ENCODE data around the gene HMG20B. TPM values are rescaled to one million over a fixed set of nuclear protein-coding genes. Genes with fewer than 3 reads are reported as not detected.
"Not testable (repeated sequence)": the region's sequence is repeated elsewhere in the genome, so short reads cannot be mapped to it uniquely, and the experiment has no call there.

The HMG20B gene
- 99.1 TPM for total RNA-seq

- DNase-seq (ENCODE audit: low read depth in 2 of 3, low spot score in 2 of 3), result no peak
These were observed at the start of gene HMG20B for GRCh38 chr19:3572855-3573161. Gene HMG20B, plus strand, starts transcription at chr19:3572944. Its CDS starts 366 bp downstream, at chr19:3573310.

DNA sequence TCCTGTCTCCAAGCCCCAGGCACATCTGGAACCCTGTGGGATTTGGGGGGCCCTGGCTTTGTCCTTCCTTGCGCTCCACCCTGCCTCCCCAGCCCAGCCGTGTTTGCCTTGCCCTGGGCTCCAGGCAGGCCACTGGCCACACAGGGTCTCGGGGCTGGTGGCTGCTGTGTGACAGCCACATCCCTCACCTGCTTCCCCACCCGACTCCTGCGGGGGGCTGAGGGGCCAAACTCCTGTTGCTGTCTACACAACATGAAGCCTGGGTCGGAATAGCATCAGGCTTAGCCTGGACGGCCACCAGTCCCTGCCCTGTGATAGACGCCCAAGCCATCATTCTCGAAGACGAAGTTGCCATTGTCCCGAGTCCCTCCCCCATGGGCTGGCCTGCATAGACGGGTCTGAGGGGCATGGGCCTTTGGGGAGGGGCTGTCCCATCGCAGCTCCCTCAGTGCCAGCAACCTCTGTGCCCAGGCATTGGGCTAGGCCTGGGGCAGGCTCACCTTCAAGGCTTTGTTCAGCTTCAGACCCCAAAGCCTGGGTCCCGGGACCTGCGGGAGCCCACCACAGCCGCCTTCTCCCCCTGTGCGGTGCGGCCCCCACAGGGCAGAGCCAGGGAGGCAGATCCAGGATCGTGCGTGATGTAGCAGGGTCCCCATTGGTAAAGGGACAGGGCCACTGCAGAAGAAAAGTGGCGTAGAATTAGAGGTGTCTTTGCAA is 49.2 kb upstream of the HMG20B start:
- no peak for DNase-seq (ENCODE audit: low read depth in 2 of 3, low spot score in 2 of 3)

GRCh38 chr19:3524078-3524842 is 48.5 kb upstream of the HMG20B start:
- no peak for DNase-seq (ENCODE audit: low read depth in 2 of 3, low spot score in 2 of 3)

DNA sequence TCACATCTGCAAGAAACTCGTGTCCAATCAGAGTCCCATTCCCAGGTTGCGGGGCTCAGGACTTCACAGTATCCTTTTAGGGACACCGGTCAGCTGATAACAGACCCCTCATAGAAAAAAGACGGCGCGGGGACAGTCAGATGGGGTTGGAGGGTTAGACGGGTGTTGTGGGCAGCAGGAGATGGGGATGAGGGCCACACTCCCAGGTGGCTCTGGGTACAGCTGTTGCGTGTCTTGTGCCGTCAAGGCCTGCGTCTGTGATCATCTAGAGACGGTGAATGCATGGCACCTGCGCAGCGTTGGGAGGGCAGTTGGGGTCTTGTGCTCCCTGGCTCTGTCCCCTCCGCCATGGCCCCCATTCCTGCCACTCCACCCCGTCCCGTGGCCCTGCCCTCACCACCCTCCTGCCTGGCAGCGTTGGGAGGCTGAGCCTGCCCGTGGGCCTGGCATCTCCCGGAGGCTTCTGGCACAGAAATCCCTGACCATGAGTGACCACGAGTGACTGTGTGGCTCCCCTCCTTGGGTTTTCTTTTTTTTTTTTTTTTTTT is 47.8 kb upstream of the HMG20B start:
- no peak for DNase-seq (ENCODE audit: low read depth in 2 of 3, low spot score in 2 of 3)

DNA sequence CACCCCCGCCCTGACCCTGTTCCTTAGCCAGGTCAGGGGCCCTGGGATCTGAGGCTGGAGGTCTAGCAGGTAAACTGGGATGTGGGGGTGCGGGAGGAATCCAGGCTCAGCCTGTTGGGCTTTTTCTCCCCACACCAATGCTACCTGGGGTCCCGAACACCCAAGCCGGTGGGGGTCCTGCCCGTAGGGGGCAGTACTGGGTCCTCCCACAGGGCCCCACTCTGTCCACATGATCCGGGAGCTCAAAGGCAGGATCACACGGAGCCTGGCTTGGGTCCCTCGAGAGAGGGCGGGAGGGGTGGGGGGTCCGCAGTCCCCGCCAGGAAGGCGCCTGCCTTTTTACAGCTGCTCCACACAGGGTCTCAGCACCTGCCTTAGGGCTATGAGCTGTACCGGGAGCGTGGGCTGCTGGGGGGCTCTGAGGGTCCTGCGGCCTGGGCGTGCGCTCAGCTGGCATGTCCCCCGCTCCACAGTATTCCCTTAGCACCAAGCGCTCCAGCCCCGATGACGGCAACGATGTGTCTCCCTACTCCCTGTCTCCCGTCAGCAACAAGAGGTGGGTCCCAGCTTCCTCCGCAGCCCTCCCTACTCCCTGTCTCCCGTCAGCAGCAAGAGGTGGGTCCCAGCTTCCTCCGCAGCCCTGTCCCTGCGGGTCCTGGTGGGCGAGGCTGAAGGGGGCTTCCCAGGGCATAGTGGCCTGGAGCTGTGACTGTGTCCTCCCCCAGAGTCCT is 46.1 kb upstream of the HMG20B start:
- DNase-seq (ENCODE audit: low read depth in 2 of 3, low spot score in 2 of 3), result no peak

- no peak for DNase-seq (ENCODE audit: low read depth in 2 of 3, low spot score in 2 of 3)
These were observed 45.4 kb upstream of the HMG20B start for GRCh38 chr19:3527238-3527910.

DNA sequence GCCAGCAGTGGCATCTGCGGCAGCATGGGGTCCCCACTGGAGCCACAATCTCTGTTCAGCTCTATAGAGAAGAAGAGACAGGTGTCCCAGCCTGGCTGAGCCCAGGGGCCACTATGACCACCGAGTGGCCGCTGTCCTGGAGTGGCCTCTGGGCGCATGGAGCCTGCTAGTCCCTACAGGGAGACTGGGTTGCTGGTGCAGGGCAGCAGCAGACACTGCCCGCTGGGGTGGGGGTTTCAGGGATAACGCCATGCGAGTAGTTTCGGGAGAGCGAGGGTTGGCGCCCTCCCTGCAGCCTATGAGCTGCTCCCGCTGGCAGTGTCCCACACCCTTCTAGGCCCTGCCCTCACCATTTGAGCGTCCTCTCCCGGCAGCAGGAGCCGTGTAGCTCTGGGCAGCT is 44.7 kb upstream of the HMG20B start:
- DNase-seq (ENCODE audit: low read depth in 2 of 3, low spot score in 2 of 3), result no peak

- no peak for DNase-seq (ENCODE audit: low read depth in 2 of 3, low spot score in 2 of 3)
These were observed 44.1 kb upstream of the HMG20B start for GRCh38 chr19:3528539-3529211.

GRCh38 chr19:3529299-3529698 is 43.4 kb upstream of the HMG20B start:
- not testable (repeated sequence) for DNase-seq (ENCODE audit: low read depth in 2 of 3, low spot score in 2 of 3)

DNA sequence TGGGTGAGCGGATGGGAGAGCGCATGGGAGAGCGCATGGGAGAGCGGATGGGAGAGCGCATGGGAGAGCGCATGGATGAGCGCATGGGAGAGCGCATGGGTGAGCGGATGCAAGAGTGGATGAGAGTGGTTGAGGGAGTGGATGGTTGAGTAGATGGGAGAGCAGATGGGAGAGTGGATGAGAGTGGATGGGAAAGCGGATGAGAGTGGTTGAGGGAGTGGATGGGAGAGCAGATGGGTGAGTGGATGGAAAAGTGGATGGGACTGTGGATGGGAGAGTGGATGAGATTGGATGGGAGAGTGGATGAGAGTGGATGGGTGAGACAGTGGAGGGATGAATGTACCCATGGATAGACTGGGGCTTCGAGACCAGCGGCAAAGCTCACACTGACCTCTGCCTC is 42.4 kb upstream of the HMG20B start:
- DNase-seq (ENCODE audit: low read depth in 2 of 3, low spot score in 2 of 3), result no peak

DNA sequence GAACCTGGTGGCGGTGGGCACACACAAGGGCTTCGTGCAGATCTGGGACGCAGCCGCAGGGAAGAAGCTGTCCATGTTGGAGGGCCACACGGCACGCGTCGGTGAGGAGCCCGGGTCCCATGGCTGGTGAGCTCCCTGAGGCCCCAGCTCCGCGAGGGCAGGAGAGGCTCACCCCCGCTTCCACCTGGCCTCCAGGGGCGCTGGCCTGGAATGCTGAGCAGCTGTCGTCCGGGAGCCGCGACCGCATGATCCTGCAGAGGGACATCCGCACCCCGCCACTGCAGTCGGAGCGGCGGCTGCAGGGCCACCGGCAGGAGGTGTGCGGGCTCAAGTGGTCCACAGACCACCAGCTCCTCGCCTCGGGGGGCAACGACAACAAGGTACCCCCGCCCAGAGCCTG is 41.0 kb upstream of the HMG20B start:
- DNase-seq (ENCODE audit: low read depth in 2 of 3, low spot score in 2 of 3), result no peak

DNA sequence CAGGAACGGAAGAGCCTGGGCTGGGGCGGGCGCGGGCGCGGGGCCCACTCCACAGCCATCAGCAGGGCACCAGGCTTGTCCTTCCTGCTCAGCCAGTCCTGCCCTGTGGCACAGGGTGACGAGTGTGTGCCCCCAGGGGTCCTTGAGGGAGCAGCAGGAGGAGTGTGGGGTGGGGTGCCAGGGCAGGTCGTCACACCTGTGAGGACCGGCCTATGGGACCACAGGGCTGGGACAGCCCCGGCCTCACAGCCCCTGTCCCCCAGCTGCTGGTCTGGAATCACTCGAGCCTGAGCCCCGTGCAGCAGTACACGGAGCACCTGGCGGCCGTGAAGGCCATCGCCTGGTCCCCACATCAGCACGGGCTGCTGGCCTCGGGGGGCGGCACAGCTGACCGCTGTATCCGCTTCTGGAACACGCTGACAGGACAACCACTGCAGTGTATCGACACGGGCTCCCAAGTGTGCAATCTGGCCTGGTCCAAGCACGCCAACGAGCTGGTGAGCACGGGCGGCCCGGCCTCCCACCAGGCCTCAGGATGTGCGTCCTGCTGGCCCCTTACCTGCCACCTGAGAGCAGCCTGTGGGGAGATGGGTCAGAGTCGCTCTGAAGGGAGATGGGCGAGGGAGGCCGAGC is 40.5 kb upstream of the HMG20B start:
- no peak for DNase-seq (ENCODE audit: low read depth in 2 of 3, low spot score in 2 of 3)

- no peak for DNase-seq (ENCODE audit: low read depth in 2 of 3, low spot score in 2 of 3)
These were observed 39.7 kb upstream of the HMG20B start for GRCh38 chr19:3533033-3533432.

GRCh38 chr19:3533563-3534216 is 39.1 kb upstream of the HMG20B start:
- DNase-seq (ENCODE audit: low read depth in 2 of 3, low spot score in 2 of 3), result no peak

DNA sequence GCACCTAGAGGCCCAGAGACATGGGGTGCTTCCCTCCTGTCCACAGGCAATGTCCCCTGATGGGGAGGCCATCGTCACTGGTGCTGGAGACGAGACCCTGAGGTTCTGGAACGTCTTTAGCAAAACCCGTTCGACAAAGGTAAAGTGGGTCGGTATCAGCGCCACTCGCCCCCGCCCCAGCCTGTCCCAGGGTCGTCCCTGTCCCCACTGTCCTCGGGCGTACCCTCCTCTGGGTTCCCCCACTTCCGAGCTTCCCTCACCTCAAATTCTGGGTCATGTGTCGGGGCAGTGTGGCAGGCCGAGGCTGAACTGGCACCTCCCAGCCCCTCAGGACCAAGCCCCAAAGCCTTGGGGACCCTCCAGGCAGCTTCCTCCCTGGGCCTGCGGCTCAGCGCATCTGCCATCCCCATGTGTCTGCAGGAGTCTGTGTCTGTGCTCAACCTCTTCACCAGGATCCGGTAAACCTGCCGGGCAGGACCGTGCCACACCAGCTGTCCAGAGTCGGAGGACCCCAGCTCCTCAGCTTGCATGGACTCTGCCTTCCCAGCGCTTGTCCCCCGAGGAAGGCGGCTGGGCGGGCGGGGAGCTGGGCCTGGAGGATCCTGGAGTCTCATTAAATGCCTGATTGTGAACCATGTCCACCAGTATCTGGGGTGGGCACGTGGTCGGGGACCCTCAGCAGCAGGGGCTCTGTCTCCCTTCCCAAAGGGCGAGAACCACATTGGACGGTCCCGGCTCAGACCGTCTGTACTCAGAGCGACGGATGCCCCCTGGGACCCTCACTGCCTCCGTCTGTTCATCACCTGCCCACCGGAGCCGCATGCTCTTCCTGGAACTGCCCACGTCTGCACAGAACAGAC is 38.1 kb upstream of the HMG20B start:
- DNase-seq (ENCODE audit: low read depth in 2 of 3, low spot score in 2 of 3), result no peak

- DNase-seq (ENCODE audit: low read depth in 2 of 3, low spot score in 2 of 3), result no peak
These were observed 37.6 kb upstream of the HMG20B start for GRCh38 chr19:3535235-3535535.

GRCh38 chr19:3535563-3535965 is 37.2 kb upstream of the HMG20B start:
- DNase-seq (ENCODE audit: low read depth in 2 of 3, low spot score in 2 of 3), result no peak

GRCh38 chr19:3535981-3536380 is 36.8 kb upstream of the HMG20B start:
- DNase-seq (ENCODE audit: low read depth in 2 of 3, low spot score in 2 of 3), result no peak
